ENCODE results near the gene KRT7.
"Not testable (repeated sequence)": the region's sequence is repeated elsewhere in the genome, so short reads cannot be mapped to it uniquely, and the experiment has no call there.

KRT7 gene

GRCh38 chr12:52245962-52246569 is 13.0 kb downstream of the KRT7 start:
- peak; percentile 70 for DNase-seq

- DNase-seq: peak; percentile 95
Measured at GRCh38 chr12:52246720-52247621, 13.9 kb downstream of the KRT7 start.

GRCh38 chr12:52247622-52248540 is 14.8 kb downstream of the KRT7 start:
- DNase-seq: no peak

- DNase-seq: no peak
Measured at GRCh38 chr12:52248541-52249461, 15.8 kb downstream of the KRT7 start.

GRCh38 chr12:52249511-52250047 is 16.5 kb downstream of the KRT7 start:
- DNase-seq: no peak

- no peak for DNase-seq
Measured at GRCh38 chr12:52250048-52250990, 17.3 kb downstream of the KRT7 start.

- no peak for DNase-seq
Measured at GRCh38 chr12:52251367-52252051, 18.5 kb downstream of the KRT7 start.

GRCh38 chr12:52252175-52252615 is 19.2 kb downstream of the KRT7 start:
- not testable (repeated sequence) for DNase-seq

GRCh38 chr12:52252728-52253343 is 19.8 kb downstream of the KRT7 start:
- no peak for DNase-seq

GRCh38 chr12:52253391-52254179 is 20.5 kb downstream of the KRT7 start:
- DNase-seq: no peak

- no peak for DNase-seq
Measured at GRCh38 chr12:52254180-52254964, 21.3 kb downstream of the KRT7 start.

- no peak for DNase-seq
Measured at GRCh38 chr12:52254965-52255751, 22.1 kb downstream of the KRT7 start.

- DNase-seq: no peak
Measured at GRCh38 chr12:52255926-52256583, 23.0 kb downstream of the KRT7 start.

- peak; percentile 24 for DNase-seq
Measured at GRCh38 chr12:52256584-52256935, 23.5 kb downstream of the KRT7 start.

- no peak for DNase-seq
Measured at GRCh38 chr12:52257074-52257551, 24.1 kb downstream of the KRT7 start.

- DNase-seq: not testable (repeated sequence)
Measured at GRCh38 chr12:52257922-52258321, 24.9 kb downstream of the KRT7 start.

Measured in NCI-H69 (cell line).